ENCODE results near the gene FBXL17.
"Not testable (repeated sequence)": the region's sequence is repeated elsewhere in the genome, so short reads cannot be mapped to it uniquely, and the experiment has no call there.

FBXL17 gene

DNA sequence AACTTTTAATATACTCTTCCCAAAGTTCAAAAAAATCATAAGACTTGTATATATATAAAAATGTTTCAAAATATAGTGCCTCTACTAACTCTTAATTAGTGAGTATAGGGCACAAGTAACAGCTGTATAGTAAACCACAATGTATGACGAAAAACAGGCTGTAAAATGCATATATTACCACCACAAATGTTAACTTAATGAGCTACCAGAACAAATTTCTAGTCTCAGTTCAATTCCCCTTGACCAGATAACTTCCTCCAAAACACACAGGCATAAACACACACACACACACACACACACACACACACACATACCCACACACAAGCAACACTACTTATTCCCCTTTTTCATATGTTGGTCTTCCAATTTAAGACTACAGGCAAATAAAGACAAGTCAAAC, 78.8 kb downstream of the FBXL17 start:
- DNase-seq, result no peak

GRCh38 chr5:108297042-108297601, 84.8 kb downstream of the FBXL17 start:
- no peak for DNase-seq

DNA sequence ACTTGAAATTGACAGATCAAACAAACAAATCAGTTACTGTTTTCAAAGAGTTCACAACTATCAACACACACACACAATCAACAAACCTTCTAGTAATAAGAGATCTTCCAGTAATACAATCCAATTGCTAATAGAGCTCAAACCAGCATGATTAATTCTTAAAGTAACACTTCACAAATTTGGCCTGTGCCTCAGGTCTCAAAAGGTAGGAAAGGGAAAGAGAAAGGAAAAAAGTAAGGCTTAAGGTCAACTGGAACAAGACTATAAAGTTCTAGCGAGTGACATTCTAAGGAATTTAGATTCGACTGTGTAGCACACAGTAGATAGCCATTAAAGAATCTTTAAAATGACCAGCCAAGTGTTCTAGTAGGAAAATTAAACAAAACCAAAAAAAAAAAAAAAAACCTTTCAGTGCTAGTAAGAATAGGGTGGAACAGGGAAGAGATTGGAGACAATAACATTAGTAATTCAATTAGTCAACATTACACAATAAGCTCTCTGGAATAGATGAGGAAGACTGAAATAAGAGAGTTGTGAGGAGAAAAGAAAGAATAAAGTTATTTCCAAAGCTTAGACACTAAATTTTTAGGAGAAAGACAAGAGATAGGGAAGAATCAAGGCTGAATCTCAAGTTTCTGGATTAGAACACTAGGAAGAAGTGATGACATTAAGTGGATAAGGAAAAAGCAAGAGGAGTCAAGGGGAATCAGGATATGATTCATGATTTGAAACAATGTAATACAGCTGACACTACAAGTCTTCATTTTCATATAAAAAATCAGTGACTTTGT, 86.1 kb downstream of the FBXL17 start:
- DNase-seq, result no peak

DNA sequence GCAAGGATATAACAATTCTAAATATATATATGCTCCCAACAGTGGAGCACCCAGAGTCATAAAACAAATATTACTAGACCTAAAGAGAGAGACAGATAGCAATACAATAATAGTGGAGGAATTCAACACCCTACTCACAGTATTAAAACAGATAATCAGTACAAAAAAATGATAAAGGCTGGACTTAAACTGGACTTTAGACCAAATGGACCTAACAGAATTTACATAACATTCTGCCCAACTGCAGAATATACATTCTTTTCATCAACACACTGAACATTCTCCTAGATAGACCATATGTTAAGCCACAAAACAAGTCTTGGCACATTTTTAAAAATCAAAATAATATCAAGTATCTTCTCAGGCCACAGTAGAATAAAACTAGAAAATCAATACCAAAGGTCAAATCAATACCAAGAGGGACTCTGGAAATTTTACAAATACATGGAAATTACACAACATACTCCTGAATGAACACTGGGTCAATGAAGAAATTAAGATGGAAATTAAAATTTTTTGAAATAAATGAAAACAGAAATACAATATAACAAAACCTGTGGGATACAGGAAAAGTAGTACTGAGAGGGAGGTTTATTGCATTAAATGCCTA, 100.8 kb downstream of the FBXL17 start:
- DNase-seq, result no peak

DNA sequence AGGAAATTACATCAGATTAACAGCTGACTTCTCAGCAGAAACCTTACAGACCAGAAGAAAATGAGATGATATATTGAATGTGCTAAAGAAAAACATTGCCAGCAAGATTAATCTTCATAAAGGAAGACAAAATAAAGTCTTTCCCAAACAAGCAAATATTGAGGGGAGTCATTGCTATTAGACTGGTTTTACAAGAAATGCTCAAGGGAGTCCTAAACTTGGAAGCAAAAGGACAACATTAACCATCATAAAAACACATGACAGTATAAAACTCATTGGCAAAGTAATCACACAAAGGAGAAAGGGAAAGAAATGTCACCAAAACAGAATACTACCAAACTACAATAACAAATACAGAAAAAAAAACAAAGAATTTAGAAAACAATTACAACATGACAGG, 101.7 kb downstream of the FBXL17 start:
- DNase-seq, result no peak

- DNase-seq, result no peak
Observed at GRCh38 chr5:108278285-108279240, 103.3 kb downstream of the FBXL17 start.

DNA sequence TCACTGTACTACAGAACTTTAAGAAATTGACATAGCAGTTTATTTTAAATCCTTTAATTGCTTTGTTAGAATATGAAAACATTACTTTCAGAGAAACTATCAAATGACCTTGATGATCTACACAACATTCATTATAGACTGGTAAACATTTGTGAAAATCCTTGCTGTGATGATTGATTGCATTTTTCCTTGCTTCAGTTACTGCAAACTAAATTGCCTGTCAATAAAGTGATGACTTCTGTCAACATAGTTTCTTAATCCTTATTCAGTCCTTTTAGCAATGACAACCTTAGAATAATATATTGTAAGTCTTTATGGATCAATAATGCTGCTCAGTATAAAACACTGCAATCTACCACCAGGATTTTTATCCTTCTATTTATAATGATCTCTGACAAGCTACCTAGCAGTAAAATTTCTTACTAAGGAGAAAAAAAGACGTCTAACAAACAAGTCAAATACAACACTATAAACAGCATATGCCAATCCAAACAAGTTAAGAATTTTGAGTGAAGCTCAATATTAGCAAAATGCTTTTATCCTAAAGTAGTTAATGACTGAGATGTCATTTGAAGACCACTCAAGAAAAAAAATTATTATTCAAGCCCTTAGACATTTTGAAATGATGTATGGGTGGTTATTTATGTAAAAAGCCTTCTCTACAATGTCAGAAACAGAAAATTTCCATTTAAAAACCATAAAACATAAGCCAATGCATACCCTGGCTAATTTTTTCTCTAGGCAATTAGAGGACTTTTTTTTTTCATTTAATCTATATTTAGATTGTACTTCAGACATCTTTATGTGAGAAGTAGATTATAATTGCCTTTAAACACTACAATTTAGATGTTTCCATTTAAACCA, 105.5 kb downstream of the FBXL17 start:
- DNase-seq, result no peak

DNA sequence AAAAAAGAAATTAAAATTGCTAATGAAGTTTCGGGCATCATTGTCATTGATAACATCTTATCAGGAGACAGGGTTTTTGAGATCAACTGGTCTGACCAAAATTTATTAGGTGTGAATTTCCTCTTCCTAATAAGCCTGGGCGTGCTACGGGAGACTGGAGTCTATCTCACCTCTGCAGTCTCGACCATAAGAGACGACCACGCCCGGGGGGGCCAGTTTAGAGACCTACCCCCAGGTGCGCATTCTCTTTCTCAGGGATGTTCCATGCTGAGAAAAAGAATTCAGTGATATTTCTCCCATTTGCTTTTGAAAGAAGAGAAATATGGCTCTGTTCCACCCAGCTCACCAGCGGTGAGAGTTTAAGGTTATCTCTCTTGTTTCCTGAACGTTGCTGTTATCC, 107.8 kb downstream of the FBXL17 start:
- DNase-seq, result not testable (repeated sequence)

GRCh38 chr5:108271127-108271526, 110.8 kb downstream of the FBXL17 start:
- DNase-seq, result no peak

DNA sequence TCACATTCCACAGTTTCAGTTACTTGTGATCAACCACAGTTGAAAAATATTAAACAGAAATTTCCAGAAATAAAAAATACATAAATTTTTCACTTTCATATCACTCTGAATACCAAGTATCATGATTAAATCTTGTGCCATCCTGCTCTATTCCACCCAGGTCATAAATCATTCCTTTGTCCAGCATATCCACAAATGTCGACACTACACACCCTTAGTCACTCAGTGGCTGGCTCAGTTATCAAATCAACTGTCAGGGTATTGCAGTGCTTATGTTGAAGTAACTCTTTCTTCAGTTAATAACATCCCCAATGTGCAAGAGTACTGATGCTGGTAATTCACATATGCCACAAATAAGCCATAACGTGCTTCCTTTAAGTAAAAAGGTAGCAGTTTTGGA, 115.7 kb downstream of the FBXL17 start:
- DNase-seq, result no peak

DNA sequence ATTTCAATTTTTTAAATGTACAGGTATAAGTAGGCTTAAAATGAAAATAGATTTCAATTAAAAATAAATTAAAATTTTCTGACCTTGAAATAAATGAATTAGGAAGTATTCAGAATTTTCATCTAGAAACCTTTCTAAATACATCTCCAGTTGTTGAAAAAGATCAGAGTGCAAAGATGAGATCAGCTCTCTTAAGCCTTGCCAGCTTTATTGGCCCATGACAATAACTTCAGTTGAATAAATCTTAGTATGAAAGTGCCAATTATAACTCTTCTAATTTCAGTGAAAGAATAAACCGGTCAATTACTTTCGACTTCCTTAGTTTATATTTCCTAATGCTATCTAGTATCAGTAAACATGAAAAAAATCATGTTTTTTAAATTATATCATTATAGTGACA, 117.4 kb downstream of the FBXL17 start:
- no peak for DNase-seq

- DNase-seq, result no peak
Observed at GRCh38 chr5:108263338-108263737, 118.6 kb downstream of the FBXL17 start.

DNA sequence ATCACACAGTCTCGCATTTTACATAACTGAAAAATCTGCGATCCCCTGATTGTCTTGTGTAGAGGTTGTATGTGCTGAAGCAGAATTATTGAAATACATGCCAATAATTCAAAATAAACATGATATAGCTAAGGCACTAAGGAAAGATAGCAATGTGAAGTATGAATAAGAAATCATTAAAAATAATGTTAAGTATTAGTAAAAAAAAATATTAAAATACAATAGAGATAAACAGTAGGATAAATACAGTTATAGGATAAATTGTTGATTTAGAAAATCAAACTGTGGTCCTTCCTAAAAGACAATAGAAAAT, 121.1 kb downstream of the FBXL17 start:
- no peak for DNase-seq

DNA sequence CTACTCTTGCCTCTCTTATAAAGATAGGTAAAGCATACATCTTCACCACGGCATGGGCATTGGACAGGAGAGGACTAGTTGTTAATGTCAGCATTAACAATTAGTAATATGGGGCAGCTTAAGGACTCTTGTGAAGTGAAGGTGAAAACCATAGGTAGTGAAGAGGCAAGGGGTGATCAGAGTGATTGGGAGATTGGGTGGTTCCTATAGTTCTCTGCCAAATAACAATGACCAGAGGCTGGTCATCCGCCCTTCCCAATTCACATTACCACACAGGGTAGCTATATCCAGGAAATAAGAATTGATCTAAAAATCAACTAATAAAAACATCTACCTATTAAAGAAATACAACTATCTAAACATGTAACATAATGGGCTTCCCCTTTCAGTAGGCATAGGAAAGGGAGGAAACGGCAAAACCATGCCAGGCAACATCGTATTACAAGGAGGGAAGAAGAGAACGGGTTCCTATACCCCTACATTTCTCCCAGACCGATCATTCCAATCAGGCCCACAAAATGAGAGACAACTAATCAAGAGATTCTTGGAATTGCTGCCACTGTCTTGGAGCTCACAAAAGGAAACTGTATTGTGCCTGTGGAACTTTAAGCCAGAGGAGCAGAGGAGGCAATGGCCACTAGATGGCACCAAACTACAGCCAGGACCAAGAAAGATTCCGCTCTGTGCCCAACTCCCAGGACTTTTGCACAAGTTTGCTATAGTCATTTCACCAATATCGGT, 121.6 kb downstream of the FBXL17 start:
- DNase-seq, result peak; percentile 44

GRCh38 chr5:108259306-108259705, 122.6 kb downstream of the FBXL17 start:
- DNase-seq, result no peak

- no peak for DNase-seq
Observed at GRCh38 chr5:108257996-108258395, 123.9 kb downstream of the FBXL17 start.

DNA sequence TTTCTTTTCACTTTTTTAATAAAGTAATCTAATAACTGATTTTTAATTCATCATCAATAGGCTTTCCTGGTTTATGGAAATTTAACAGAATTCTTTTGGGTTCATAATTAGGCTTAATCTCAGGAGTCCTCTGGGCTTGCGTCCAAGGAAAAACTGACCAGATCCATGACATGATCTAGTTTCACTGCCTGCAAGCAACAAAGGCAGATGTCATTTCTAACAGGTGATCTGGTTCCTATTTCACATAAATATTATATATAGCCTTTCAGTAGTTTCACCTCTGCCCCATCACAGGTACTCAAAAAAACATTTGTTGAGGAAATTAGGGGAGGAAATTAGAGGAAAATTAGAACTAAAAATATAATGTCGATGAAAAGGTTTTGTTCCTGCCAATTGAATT, 126.4 kb downstream of the FBXL17 start:
- DNase-seq, result no peak

DNA sequence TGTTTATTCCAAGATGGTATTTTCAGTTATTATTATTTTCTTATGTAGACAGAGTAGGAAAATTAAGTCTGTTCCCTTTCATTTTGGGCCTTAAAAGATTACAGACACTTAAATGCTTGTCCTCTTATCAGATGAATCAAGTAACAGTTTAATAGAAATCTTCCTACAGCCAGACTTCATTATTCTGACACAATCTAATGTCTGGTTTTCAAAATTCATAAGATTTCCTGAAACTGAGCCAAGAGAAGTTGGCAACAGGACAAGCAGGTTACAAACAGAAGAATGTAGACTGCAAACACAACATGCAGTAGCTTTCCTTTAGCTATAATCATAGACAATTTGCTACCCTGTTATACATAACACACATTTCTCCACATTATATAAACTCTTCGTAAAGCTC, 130.5 kb downstream of the FBXL17 start:
- DNase-seq, result no peak

DNA sequence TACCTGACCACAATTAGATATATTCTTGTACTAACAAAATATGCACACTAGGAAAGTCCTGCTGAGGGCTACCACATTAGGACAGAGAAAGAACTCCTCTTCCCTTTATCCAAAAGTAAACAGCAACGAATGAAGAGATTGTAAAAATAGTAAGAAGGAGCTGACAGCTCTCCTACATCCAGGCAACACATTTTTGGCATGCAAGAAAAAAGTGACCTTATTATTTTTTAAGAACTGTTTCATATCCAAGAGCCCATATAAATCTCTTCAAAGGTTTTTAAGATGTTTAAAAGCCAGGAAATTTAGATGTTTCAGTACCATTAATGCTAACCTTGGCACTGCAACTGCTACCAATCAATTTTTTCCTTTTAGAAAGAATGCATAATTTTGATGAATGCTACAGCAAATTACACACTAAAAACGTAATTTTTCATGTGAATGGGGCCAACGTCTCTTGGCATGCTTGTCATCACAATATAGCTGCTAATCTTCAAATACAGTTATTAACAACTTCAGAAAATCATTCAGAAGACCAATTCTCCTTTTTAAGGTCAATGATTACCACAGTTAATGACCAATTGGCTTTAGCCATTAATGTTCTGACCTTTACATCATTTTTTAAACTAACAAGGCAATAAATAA, 132.0 kb downstream of the FBXL17 start:
- no peak for DNase-seq

- no peak for DNase-seq
Observed at GRCh38 chr5:108249095-108249784, 132.7 kb downstream of the FBXL17 start.

All from NK-92 treated with Interleukin-12 subunit alpha and Interleukin-12 subunit beta, amount 100 ng/mL, for 24 hours (cell line).